B cell (primary cell): Measurements from ENCODE around the gene NHSL1. TPM values are rescaled to one million over a fixed set of nuclear protein-coding genes. Genes with fewer than 3 reads are reported as not detected.

Experiments
- ATAC-seq: fragments of 200-7000 bp; cut with Tn5 transposase; one replicate; pipeline ENCODE4 v1.10.0; 2021; ENCODE audit warnings: low read depth, mild to moderate bottlenecking, moderate number of reproducible peaks, moderate library complexity
- CTCF ChIA-PET: fragments of 350-600 bp; sonication (Branson Sonifier 250); formaldehyde crosslinking; loops from one replicate; lab custom pipeline; 2021; ENCODE audit warnings: antibody characterized with exemption, inconsistent platforms; lab: Charles Lee
- POLR2A ChIA-PET: fragments of 350-600 bp; sonication (Branson Sonifier 250); formaldehyde crosslinking; loops from one replicate; lab custom pipeline; 2021; ENCODE audit warnings: antibody characterized with exemption; lab: Charles Lee
- DNase-seq: peaks from one replicate; pipeline ENCODE4 v3.0.0; 2013
- H2AFZ ChIP-seq: 2 replicates; pipeline ENCODE4 v1.6.1; 2012; ENCODE audit warnings: mild to moderate bottlenecking, low read depth, low read length; ENCODE audit not compliant: insufficient read depth, poor library complexity, severe bottlenecking
- H3K27ac ChIP-seq, 2 donors: 1 replicate in 1 of 2; 2 replicates in 1 of 2; pipeline ENCODE4 v1.5.1; 2012 to 2013; ENCODE audit warnings: low read length in 2 of 2, mild to moderate bottlenecking in 2 of 2, moderate library complexity in 1 of 2
- H3K27me3 ChIP-seq, 4 experiments: fragments of 200-600 bp in 1 of 4; sonication (generic) in 1 of 4; replicated peaks in 1 of 4; 1 replicate in 2 of 4; 2 replicates in 2 of 4; pipeline versions ENCODE4 v1.6.1 to v1.7.0; 2013 to 2016; ENCODE audit warnings: low read length in 3 of 4, mild to moderate bottlenecking in 2 of 4, mixed read lengths in 1 of 4, moderate library complexity in 1 of 4; ENCODE audit not compliant: insufficient read depth in 4 of 4, control insufficient read depth in 3 of 4; ENCODE audit errors: control extremely low read depth in 1 of 4
- H3K36me3 ChIP-seq, 2 experiments: replicated peaks in 1 of 2; 1 replicate in 1 of 2; 2 replicates in 1 of 2; pipeline versions ENCODE4 v1.6.1 to v1.7.1; 2013; ENCODE audit warnings: low read length in 1 of 2; ENCODE audit not compliant: insufficient read depth in 2 of 2, control insufficient read depth in 1 of 2; ENCODE audit errors: control extremely low read depth in 1 of 2, extremely low read depth in 1 of 2
- H3K4me1 ChIP-seq, 2 donors: fragments of 200-600 bp in 1 of 2; sonication (generic) in 1 of 2; 1 replicate in 1 of 2; 2 replicates in 1 of 2; pipeline versions ENCODE4 v1.5.1 to v1.6.1; 2013 to 2017; ENCODE audit warnings: low read length in 2 of 2; ENCODE audit not compliant: control insufficient read depth in 2 of 2, insufficient read depth in 2 of 2
- H3K4me2 ChIP-seq: replicated peaks from 2 replicates; pipeline ENCODE3; 2012; ENCODE audit warnings: mild to moderate bottlenecking, low read depth, low read length; ENCODE audit not compliant: poor library complexity, severe bottlenecking
- H3K4me3 ChIP-seq, 5 experiments: fragments of 200-600 bp in 1 of 5; sonication (generic) in 1 of 5; 1 replicate in 3 of 5; 2 replicates in 2 of 5; pipeline versions ENCODE4 v1.5.1 to v1.7.0; 2011 to 2016; ENCODE audit warnings: low read length in 4 of 5, mild to moderate bottlenecking in 4 of 5, low read depth in 2 of 5, control low read depth in 1 of 5, moderate library complexity in 1 of 5; ENCODE audit not compliant: insufficient read depth in 1 of 5; ENCODE audit errors: control extremely low read depth in 1 of 5, extremely low read depth in 1 of 5
- H3K79me2 ChIP-seq: fragments of 200-600 bp; sonication (generic); one replicate; pipeline ENCODE4 v1.6.0; 2016; ENCODE audit warnings: low read length; ENCODE audit not compliant: control insufficient read depth, insufficient read depth
- H3K9ac ChIP-seq: fragments of 200-600 bp; sonication (generic); 2 replicates; pipeline ENCODE4 v1.6.1; 2017; ENCODE audit warnings: mild to moderate bottlenecking, low read length, moderate library complexity
- H3K9me3 ChIP-seq, 3 donors: one replicate each; pipeline versions ENCODE4 v1.6.1 to v1.7.1; 2013; ENCODE audit warnings: low read length in 2 of 3; ENCODE audit not compliant: control insufficient read depth in 2 of 3, insufficient read depth in 1 of 3; ENCODE audit errors: control extremely low read depth in 1 of 3
- H4K20me1 ChIP-seq: 2 replicates; pipeline ENCODE4 v1.6.0; 2012; ENCODE audit warnings: mild to moderate bottlenecking, low read length; ENCODE audit not compliant: insufficient read depth, control insufficient read depth, poor library complexity, severe bottlenecking
- H3K27ac Mint-ChIP-seq: one replicate; pipeline ENCODE4 v1.8.0; 2021; ENCODE audit warnings: mixed read lengths
- H3K27me3 Mint-ChIP-seq: one replicate; pipeline ENCODE4 v1.8.0; 2021; ENCODE audit warnings: mixed read lengths
- H3K4me1 Mint-ChIP-seq: one replicate; pipeline ENCODE4 v1.8.0; 2021; ENCODE audit warnings: mixed read lengths
- H3K4me3 Mint-ChIP-seq: one replicate; pipeline ENCODE4 v1.8.0; 2021; ENCODE audit warnings: mixed read lengths
- H3K9me3 Mint-ChIP-seq: one replicate; pipeline ENCODE4 v1.8.0; 2022; ENCODE audit warnings: mixed read lengths; ENCODE audit not compliant: insufficient read depth
- EZH2 ChIP-seq: IDR thresholded peaks from 2 replicates; pipeline ENCODE4 v1.6.1; 2012; ENCODE audit warnings: borderline replicate concordance, low read depth, mild to moderate bottlenecking, moderate library complexity, low read length; ENCODE audit not compliant: insufficient read depth, poor library complexity, severe bottlenecking
- WGBS: methylation state at CpG from one replicate; pipeline ENCODE4 v1.1.5; 2013; ENCODE audit warnings: missing lambda C conversion rate; ENCODE audit not compliant: insufficient coverage; 5-methylcytosine and 5-hydroxymethylcytosine counted together
- intact Hi-C: fragments of 100-400 bp; cut with micrococcal nuclease; formaldehyde crosslinking; loops from one replicate; pipeline ENCODE4 v1.10.0; 2022
- polyA plus RNA-seq: library from polyadenylated mRNA; depleted of rRNA; stranded (reverse); fragments of >200 nt; gene quantifications from 2 replicates; pipeline ENCODE4 v1.2.3, GENCODE V29; 2012
- total RNA-seq, 2 donors: library from RNA; stranded (reverse); fragments of 120-200 nt in 1 of 2; gene quantifications; 1 replicate in 1 of 2; 2 replicates in 1 of 2; pipeline versions ENCODE4 v1.2.3 to v1.2.4, GENCODE V29; 2013 to 2022
- TF ChIP-seq, protein P1 (sequence below): fragments of 200-600 bp; IDR thresholded peaks from one replicate; pipeline ENCODE4 v1.8.0; 2022; ENCODE audit warnings: antibody characterized with exemption, mild to moderate bottlenecking

Gene NHSL1
- total and polyA plus RNA-seq, 2 donors (not counting 1 experiment from before 2014, with no cell fraction given): 0.04 to 0.10 TPM

DNA sequence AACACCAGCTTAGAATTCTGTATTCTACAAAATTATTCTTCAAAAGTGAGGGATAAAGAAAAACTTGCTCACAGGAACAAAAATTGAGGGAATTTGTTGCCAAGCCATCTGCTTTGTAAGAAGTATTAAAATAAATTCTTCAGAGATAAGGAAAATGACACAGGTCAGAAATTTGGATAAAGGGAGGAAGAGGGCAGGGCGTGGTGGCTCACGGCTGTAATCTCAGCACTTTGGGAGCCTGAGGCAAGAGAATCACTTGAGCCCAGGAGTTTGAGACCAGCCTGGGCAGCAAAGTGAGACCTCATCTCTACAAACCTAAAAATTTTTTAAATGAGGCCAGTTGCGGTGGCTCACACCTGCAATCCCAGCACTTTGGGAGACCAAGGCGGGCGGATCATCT is 109.7 kb downstream of the NHSL1 start:
- no peaks in the 10 kb centered on the region for H3K36me3 ChIP-seq
- 100% methylated on average over 5 of the region's 5 CpGs for WGBS
- ChIA-PET CTCF (no interaction called here), POLR2A (no interaction called here)
- no peak overlapping the region for H3K27ac Mint-ChIP-seq
- no peak overlapping the region for H3K4me2 ChIP-seq
- H3K79me2 ChIP-seq: no peaks in the 10 kb centered on the region
- no peak overlapping the region for H3K4me3 ChIP-seq
- no peak for DNase-seq
- peaks cover 11% of the 10 kb centered on the region for H3K27me3 Mint-ChIP-seq
- no peaks in the 10 kb centered on the region for H4K20me1 ChIP-seq
- intact Hi-C loops: no loop called here
- H3K4me1 ChIP-seq: peaks cover 10% of the 10 kb centered on the region in 2 donors
- no peaks in the 10 kb centered on the region for H3K9me3 Mint-ChIP-seq
- TF ChIP-seq, protein P1, sequence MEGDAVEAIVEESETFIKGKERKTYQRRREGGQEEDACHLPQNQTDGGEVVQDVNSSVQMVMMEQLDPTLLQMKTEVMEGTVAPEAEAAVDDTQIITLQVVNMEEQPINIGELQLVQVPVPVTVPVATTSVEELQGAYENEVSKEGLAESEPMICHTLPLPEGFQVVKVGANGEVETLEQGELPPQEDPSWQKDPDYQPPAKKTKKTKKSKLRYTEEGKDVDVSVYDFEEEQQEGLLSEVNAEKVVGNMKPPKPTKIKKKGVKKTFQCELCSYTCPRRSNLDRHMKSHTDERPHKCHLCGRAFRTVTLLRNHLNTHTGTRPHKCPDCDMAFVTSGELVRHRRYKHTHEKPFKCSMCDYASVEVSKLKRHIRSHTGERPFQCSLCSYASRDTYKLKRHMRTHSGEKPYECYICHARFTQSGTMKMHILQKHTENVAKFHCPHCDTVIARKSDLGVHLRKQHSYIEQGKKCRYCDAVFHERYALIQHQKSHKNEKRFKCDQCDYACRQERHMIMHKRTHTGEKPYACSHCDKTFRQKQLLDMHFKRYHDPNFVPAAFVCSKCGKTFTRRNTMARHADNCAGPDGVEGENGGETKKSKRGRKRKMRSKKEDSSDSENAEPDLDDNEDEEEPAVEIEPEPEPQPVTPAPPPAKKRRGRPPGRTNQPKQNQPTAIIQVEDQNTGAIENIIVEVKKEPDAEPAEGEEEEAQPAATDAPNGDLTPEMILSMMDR: no peak
- no peak for TF ChIP-seq EZH2
- H2AFZ ChIP-seq: no peak overlapping the region
- H3K4me3 Mint-ChIP-seq: no peak overlapping the region
- H3K27ac ChIP-seq: no peak overlapping the region
- H3K9ac ChIP-seq: no peak overlapping the region
- no peaks in the 10 kb centered on the region for H3K27me3 ChIP-seq
- H3K9me3 ChIP-seq: no peaks in the 10 kb centered on the region
- H3K4me1 Mint-ChIP-seq: peaks cover 12% of the 10 kb centered on the region
- no peak for ATAC-seq

DNA sequence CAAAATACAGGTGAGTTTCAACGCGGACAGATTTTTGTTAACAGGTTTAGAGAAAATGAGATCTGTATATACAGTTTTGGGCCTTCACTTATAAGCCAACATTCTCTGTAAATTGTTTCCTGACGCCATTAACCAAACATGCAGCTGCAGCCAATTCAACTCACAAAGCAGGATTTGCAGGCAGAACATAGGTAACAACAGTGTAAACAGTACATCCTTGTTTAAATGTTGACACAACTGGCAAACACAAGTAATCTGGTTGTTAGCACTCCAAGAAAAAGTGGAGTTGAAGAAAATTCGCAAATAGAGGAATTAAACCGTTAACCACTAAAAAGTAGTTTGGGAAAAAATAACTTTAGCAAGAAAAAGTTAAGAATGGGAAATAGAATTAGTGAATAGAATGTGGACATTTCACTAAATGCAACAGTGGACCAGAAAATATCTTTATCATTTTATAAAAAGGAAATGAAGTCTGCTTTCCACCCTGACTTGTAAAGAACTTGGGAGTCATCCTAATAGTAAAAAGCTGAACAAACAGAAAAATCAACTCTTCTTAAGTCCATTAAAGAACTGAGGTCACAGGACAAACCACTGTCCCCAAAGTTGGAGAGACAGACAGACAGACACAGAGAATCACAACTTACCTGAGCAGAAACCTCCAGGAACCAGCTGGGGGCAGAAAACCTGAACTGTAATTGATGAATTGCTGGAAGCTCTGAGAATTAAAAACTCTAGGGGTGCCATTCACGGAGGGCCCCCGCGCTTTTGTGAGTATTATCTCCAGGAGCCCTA is 111.5 kb downstream of the NHSL1 start:
- Histone ChIP-seq H3K4me1 (no peaks in the 10 kb centered on the region), H4K20me1 (no peaks in the 10 kb centered on the region), H2AFZ (no peak overlapping the region), H3K27me3 (no peaks in the 10 kb centered on the region), H3K27ac (no peak overlapping the region), H3K4me3 (no peak overlapping the region), H3K36me3 (no peaks in the 10 kb centered on the region), H3K9me3 (no peaks in the 10 kb centered on the region), H3K4me2 (no peak overlapping the region), H3K9ac (no peak overlapping the region), H3K79me2 (no peaks in the 10 kb centered on the region)
- no peak overlapping the region for H3K27ac Mint-ChIP-seq
- ATAC-seq (no peak), DNase-seq (no peak)
- 94% methylated on average over 2 of the region's 8 CpGs for WGBS
- ChIA-PET CTCF (no interaction called here), POLR2A (no interaction called here)
- peaks cover 1% of the 10 kb centered on the region for H3K4me1 Mint-ChIP-seq
- intact Hi-C loops: no loop called here
- TF ChIP-seq, protein P1: no peak
- TF ChIP-seq EZH2: no peak
- peaks cover 11% of the 10 kb centered on the region for H3K27me3 Mint-ChIP-seq
- H3K9me3 Mint-ChIP-seq: no peaks in the 10 kb centered on the region
- H3K4me3 Mint-ChIP-seq: no peak overlapping the region
